Measurements from ENCODE around the gene UVSSA.
"Not testable (repeated sequence)": the region's sequence is repeated elsewhere in the genome, so short reads cannot be mapped to it uniquely, and the experiment has no call there.

Gene UVSSA

GRCh38 chr4:1385373-1386340 lies 38.6 kb downstream of the UVSSA start:
- Histone ChIP-seq H3K4me3 (ENCODE audit: low read depth in 1 of 2, low read length in 2 of 2) (no peak overlapping the region), H3K9me3 (ENCODE audit: low read length) (no peaks in the 10 kb centered on the region), H3K27me3 (ENCODE audit: control insufficient read depth in 1 of 2, insufficient read depth in 2 of 2, low read length in 2 of 2) (no peaks in the 10 kb centered on the region), H3K9ac (ENCODE audit: low read length) (no peak overlapping the region), H3K27ac (ENCODE audit: low read depth, low read length) (no peak overlapping the region), H3K4me1 (ENCODE audit: insufficient read depth, low read length) (no peaks in the 10 kb centered on the region), H3K36me3 (ENCODE audit: insufficient read depth, low read length) (peaks cover 7% of the 10 kb centered on the region)

DNA sequence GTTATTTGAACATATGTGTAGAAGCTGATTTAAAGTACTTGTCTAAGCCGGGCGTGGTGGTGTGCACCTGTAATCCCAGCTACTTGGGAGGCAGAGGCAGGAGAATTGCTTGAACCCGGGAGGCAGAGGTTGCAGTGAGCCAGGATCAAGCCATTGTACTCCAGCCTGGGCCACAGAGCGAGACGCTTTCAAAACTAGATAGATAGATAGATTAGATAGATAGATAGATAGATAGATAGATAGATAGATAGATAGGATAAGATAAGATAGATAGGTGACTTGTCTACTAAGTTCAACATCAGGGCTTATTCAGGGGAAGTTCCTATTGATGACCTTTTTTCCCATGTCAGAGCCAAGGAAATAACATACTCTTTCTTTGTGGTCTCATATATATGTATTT lies 46.4 kb downstream of the UVSSA start:
- H3K4me1 ChIP-seq (ENCODE audit: insufficient read depth, low read length); H3K9ac ChIP-seq (ENCODE audit: low read length); H3K27me3 ChIP-seq (ENCODE audit: control insufficient read depth in 1 of 2, insufficient read depth in 2 of 2, low read length in 2 of 2); H3K27ac ChIP-seq (ENCODE audit: low read depth, low read length); H3K36me3 ChIP-seq (ENCODE audit: insufficient read depth, low read length); H3K9me3 ChIP-seq (ENCODE audit: low read length); H3K4me3 ChIP-seq (ENCODE audit: low read depth in 1 of 2, low read length in 2 of 2): not testable (repeated sequence)

GRCh38 chr4:1393866-1394265 lies 46.9 kb downstream of the UVSSA start:
- Histone ChIP-seq H3K27ac (ENCODE audit: low read depth, low read length) (no peak overlapping the region), H3K27me3 (ENCODE audit: control insufficient read depth in 1 of 2, insufficient read depth in 2 of 2, low read length in 2 of 2) (no peaks in the 10 kb centered on the region), H3K4me1 (ENCODE audit: insufficient read depth, low read length) (no peaks in the 10 kb centered on the region), H3K36me3 (ENCODE audit: insufficient read depth, low read length) (peaks cover 9% of the 10 kb centered on the region), H3K9me3 (ENCODE audit: low read length) (no peaks in the 10 kb centered on the region), H3K9ac (ENCODE audit: low read length) (no peak overlapping the region), H3K4me3 (ENCODE audit: low read depth in 1 of 2, low read length in 2 of 2) (no peak overlapping the region)

- H3K27ac ChIP-seq (ENCODE audit: low read depth, low read length); H3K36me3 ChIP-seq (ENCODE audit: insufficient read depth, low read length); H3K9ac ChIP-seq (ENCODE audit: low read length); H3K4me1 ChIP-seq (ENCODE audit: insufficient read depth, low read length); H3K9me3 ChIP-seq (ENCODE audit: low read length); H3K4me3 ChIP-seq (ENCODE audit: low read depth in 1 of 2, low read length in 2 of 2); H3K27me3 ChIP-seq (ENCODE audit: control insufficient read depth in 1 of 2, insufficient read depth in 2 of 2, low read length in 2 of 2): not testable (repeated sequence)
These were observed 47.8 kb downstream of the UVSSA start for GRCh38 chr4:1394554-1395388.

- H3K4me3 ChIP-seq (ENCODE audit: low read depth in 1 of 2, low read length in 2 of 2); H3K36me3 ChIP-seq (ENCODE audit: insufficient read depth, low read length); H3K9me3 ChIP-seq (ENCODE audit: low read length); H3K4me1 ChIP-seq (ENCODE audit: insufficient read depth, low read length); H3K27ac ChIP-seq (ENCODE audit: low read depth, low read length); H3K9ac ChIP-seq (ENCODE audit: low read length); H3K27me3 ChIP-seq (ENCODE audit: control insufficient read depth in 1 of 2, insufficient read depth in 2 of 2, low read length in 2 of 2): not testable (repeated sequence)
These were observed 48.4 kb downstream of the UVSSA start for GRCh38 chr4:1395389-1395820.

DNA sequence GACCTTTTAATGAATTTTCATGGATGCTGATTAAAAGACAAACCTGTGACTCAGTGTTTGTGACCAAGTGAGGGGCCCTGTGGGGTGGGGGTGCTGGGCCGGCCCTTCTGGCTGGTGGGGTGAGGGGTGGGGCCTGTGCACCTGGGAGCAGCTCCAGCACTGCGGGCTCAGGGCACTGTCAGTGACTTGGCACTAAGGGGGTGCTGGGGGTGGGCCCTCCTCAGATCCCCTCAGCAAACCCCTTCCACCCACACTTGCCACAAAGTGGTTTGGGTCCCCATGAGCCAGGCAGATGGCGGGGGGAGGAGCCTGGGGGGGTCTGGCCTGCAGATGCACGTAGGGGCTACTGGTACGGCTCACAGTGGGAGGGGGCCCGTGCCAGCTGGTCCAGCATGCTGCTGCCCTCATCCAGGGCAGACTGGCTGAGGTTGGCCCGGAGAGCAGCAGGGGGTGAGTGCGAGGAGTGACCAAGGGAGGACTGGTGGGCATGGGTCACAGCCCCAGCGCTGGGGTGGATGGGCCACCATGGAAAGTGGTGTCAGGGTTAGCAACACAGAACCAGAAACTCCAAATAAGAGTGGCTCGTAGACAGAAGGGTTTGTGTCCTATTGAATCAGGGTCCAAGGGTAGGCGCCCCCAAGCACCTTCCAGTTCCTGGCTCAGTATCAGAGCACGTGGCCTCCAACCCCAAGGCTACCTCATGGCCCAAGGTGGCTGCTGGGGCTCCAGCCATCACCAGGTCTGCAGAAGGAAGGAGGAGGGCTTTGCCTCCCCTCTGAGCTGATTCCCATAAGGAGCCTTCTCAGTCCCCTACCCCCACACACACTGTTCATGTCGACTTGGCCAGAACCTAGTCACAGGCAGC lies 49.2 kb downstream of the UVSSA start:
- no peaks in the 10 kb centered on the region for H3K4me1 ChIP-seq (ENCODE audit: insufficient read depth, low read length)
- H3K36me3 ChIP-seq (ENCODE audit: insufficient read depth, low read length), result peaks cover 9% of the 10 kb centered on the region
- peaks cover 0 to 8% of the 10 kb centered on the region in 2 donors for H3K27me3 ChIP-seq (ENCODE audit: control insufficient read depth in 1 of 2, insufficient read depth in 2 of 2, low read length in 2 of 2)
- H3K9ac ChIP-seq (ENCODE audit: low read length), result no peak overlapping the region
- H3K9me3 ChIP-seq (ENCODE audit: low read length), result no peaks in the 10 kb centered on the region
- no peak overlapping the region for H3K27ac ChIP-seq (ENCODE audit: low read depth, low read length)
- H3K4me3 ChIP-seq (ENCODE audit: low read depth in 1 of 2, low read length in 2 of 2), result no peak overlapping the region

- peaks cover 5 to 14% of the 10 kb centered on the region in 2 donors for H3K27me3 ChIP-seq (ENCODE audit: control insufficient read depth in 1 of 2, insufficient read depth in 2 of 2, low read length in 2 of 2)
- peaks cover 7% of the 10 kb centered on the region for H3K36me3 ChIP-seq (ENCODE audit: insufficient read depth, low read length)
- no peak overlapping the region for H3K4me3 ChIP-seq (ENCODE audit: low read depth in 1 of 2, low read length in 2 of 2)
- H3K9ac ChIP-seq (ENCODE audit: low read length), result no peak overlapping the region
- H3K4me1 ChIP-seq (ENCODE audit: insufficient read depth, low read length), result no peaks in the 10 kb centered on the region
- no peak overlapping the region for H3K27ac ChIP-seq (ENCODE audit: low read depth, low read length)
- no peaks in the 10 kb centered on the region for H3K9me3 ChIP-seq (ENCODE audit: low read length)
These were observed 49.9 kb downstream of the UVSSA start for GRCh38 chr4:1396806-1397455.

DNA sequence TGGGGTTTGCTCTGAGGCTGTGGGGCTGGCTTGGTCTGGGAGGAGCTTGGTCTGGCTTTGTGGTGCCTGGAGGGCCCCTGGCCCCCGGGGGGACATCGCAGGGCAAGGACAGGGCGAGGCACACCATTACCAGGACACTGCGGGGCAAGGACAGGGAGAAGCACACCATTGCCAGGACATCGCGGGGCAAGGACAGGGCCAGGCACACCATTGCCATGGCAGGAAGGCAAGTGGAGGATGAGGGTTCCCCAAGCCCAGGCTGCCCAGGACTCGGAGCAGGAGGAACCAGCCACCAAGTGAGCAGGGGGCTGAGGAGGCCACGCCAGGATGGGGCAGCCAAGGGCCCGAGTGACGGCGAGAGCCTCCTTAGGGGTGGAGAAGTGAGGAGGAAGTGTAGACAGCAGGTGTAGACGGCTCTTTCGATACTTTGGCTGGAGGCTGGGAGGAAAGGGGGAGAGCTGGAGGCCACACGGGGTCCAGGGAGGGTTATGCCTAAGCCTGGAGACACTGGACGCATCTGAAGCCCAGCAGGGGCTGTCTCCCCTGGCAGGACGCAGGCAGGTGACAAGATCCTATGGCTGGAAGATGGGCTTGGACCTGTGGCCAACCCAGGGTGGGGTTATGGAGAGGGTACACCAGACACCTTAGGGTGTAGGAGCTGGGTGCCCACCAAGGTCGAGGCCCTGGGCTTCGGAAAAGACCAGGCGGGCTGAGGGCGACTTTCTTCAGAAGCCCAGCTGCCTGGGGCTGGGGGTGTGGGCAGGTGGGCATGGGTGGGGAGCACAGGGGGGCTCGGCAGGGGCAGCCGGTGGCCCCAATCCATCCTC lies 51.9 kb downstream of the UVSSA start:
- Histone ChIP-seq H3K9ac (ENCODE audit: low read length) (no peak overlapping the region), H3K4me1 (ENCODE audit: insufficient read depth, low read length) (no peaks in the 10 kb centered on the region), H3K27ac (ENCODE audit: low read depth, low read length) (no peak overlapping the region), H3K27me3 (ENCODE audit: control insufficient read depth in 1 of 2, insufficient read depth in 2 of 2, low read length in 2 of 2) (peaks cover 8 to 30% of the 10 kb centered on the region in 2 donors), H3K36me3 (ENCODE audit: insufficient read depth, low read length) (no peaks in the 10 kb centered on the region), H3K9me3 (ENCODE audit: low read length) (no peaks in the 10 kb centered on the region), H3K4me3 (ENCODE audit: low read depth in 1 of 2, low read length in 2 of 2) (no peak overlapping the region)

- Histone ChIP-seq H3K27ac (ENCODE audit: low read depth, low read length) (no peak overlapping the region), H3K9ac (ENCODE audit: low read length) (no peak overlapping the region), H3K4me1 (ENCODE audit: insufficient read depth, low read length) (no peaks in the 10 kb centered on the region), H3K4me3 (ENCODE audit: low read depth in 1 of 2, low read length in 2 of 2) (no peak overlapping the region), H3K9me3 (ENCODE audit: low read length) (no peaks in the 10 kb centered on the region), H3K36me3 (ENCODE audit: insufficient read depth, low read length) (no peaks in the 10 kb centered on the region), H3K27me3 (ENCODE audit: control insufficient read depth in 1 of 2, insufficient read depth in 2 of 2, low read length in 2 of 2) (peaks cover 8 to 37% of the 10 kb centered on the region in 2 donors)
These were observed 52.6 kb downstream of the UVSSA start for GRCh38 chr4:1399508-1400190.
